ENCODE measurements around the gene TPO.

The TPO gene

DNA sequence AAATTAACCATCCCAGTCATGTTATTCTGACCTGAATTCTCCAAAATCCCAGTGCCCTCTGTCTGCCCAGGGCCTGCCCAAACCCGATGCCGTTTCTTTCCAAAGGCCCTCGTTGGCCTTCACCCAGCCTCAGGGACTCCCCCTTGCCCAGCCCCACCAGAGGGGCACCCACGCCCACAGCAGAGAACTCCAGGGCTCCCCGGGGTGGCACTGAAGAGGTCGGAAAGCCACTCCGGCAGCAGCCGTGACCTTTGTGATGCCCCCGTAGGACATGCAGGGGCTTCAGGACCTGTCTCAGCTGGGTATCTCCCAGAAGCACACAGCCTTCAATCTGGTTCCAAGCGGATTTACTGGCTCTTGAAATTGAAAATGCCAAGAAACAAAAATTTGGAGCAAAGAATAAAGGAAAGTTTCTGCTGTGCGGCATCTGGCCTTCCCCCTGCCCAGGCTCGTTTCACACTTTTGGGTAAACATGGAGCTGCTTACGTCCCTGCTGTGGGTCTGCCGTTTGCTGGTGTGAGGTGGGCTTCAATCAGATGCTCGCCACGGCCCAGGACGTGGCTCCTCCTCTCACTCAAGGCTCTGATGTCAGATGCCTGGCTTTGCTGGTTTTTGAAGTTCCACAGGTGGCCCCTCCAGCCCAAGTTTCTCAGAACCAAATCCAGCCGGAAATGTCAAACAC is 101.3 kb downstream of the TPO start:
- TF ChIP-seq, protein P1, sequence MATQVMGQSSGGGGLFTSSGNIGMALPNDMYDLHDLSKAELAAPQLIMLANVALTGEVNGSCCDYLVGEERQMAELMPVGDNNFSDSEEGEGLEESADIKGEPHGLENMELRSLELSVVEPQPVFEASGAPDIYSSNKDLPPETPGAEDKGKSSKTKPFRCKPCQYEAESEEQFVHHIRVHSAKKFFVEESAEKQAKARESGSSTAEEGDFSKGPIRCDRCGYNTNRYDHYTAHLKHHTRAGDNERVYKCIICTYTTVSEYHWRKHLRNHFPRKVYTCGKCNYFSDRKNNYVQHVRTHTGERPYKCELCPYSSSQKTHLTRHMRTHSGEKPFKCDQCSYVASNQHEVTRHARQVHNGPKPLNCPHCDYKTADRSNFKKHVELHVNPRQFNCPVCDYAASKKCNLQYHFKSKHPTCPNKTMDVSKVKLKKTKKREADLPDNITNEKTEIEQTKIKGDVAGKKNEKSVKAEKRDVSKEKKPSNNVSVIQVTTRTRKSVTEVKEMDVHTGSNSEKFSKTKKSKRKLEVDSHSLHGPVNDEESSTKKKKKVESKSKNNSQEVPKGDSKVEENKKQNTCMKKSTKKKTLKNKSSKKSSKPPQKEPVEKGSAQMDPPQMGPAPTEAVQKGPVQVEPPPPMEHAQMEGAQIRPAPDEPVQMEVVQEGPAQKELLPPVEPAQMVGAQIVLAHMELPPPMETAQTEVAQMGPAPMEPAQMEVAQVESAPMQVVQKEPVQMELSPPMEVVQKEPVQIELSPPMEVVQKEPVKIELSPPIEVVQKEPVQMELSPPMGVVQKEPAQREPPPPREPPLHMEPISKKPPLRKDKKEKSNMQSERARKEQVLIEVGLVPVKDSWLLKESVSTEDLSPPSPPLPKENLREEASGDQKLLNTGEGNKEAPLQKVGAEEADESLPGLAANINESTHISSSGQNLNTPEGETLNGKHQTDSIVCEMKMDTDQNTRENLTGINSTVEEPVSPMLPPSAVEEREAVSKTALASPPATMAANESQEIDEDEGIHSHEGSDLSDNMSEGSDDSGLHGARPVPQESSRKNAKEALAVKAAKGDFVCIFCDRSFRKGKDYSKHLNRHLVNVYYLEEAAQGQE (IDR thresholded peaks at IDR 0.05; ENCODE audit: insufficient read depth in 1 of 2, low read depth in 2 of 2, low read length in 2 of 2), result no peak
- TF ChIP-seq SIN3A (IDR thresholded peaks at IDR 0.05; ENCODE audit: borderline replicate concordance, insufficient read depth, low read length) (no peak), FOXP2 (optimal IDR thresholded peaks at IDR 0.05; ENCODE audit: borderline replicate concordance, extremely low read depth, extremely low read length, insufficient read depth) (no peak), TAF1 (IDR thresholded peaks at IDR 0.05; ENCODE audit: borderline replicate concordance, insufficient read depth, low read length) (no peak), POLR2AphosphoS5 (IDR thresholded peaks at IDR 0.05; ENCODE audit: low read depth, low read length) (no peak)

DNA sequence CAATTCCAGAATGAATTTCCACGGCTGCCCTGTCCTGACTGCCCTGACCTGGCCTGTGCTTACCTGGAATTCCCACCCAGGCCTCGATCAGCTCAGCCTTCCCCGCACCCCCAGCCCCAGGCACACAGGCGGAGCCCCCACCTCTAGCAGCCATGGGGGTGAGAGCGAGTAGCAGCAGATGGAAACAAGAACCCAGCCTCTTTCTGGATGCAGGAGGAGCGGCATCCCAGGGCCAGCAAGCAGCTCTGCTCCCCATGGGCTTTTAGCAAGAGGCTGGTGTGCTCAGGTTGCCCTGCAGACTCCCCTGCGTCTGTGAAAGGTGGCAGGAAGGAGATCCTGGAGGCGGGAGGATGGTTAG is 101.8 kb downstream of the TPO start:
- TF ChIP-seq POLR2AphosphoS5 (IDR thresholded peaks at IDR 0.05; ENCODE audit: low read depth, low read length), result no peak
- no peak for TF ChIP-seq SIN3A (IDR thresholded peaks at IDR 0.05; ENCODE audit: borderline replicate concordance, insufficient read depth, low read length)
- TF ChIP-seq FOXP2 (optimal IDR thresholded peaks at IDR 0.05; ENCODE audit: borderline replicate concordance, extremely low read depth, extremely low read length, insufficient read depth), result no peak
- TF ChIP-seq TAF1 (IDR thresholded peaks at IDR 0.05; ENCODE audit: borderline replicate concordance, insufficient read depth, low read length), result no peak
- TF ChIP-seq, protein P1 (IDR thresholded peaks at IDR 0.05; ENCODE audit: insufficient read depth in 1 of 2, low read depth in 2 of 2, low read length in 2 of 2), result no peak

DNA sequence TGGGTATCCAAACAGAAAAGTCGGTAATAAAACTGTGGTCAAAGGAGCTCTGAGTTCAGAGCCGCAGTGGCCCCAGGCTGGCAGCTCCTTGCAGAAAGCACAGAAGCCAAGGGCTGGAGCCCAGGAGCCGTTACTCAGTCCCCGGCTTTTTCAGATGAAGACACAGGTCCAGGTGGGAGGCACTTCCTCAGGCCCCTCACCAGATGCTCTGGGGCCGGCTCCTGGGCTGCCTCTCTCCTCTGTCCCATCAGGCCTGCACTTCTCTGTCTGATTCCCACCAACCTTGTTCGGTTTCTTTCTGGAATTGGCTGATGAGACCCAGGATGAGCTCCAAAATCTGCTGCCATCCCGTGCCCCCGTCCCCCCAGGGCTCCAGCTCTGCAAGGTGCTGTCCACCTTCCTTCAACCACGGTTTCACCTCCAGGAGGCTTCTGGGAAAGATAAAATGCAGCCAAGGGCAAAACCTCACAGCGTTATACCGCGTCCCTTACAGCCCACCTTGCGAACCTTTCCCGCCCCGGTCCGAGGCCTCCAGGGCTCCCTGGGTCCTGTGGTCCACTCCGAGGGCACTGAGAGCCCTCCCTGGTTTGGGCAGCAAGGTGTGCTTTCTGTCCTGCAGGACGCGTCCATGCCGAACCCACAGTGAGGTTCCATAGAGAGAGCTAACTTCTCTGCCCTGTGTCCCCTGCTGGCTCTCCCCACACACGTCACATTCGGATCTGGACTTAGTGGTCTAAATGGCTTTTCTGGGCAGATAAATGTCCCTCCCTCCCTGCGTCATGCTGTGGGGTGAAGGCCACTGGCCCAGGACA is 102.9 kb downstream of the TPO start:
- TF ChIP-seq, protein P1 (IDR thresholded peaks at IDR 0.05; ENCODE audit: insufficient read depth in 1 of 2, low read depth in 2 of 2, low read length in 2 of 2), result no peak
- TF ChIP-seq SIN3A (IDR thresholded peaks at IDR 0.05; ENCODE audit: borderline replicate concordance, insufficient read depth, low read length) (no peak), TAF1 (IDR thresholded peaks at IDR 0.05; ENCODE audit: borderline replicate concordance, insufficient read depth, low read length) (no peak), POLR2AphosphoS5 (IDR thresholded peaks at IDR 0.05; ENCODE audit: low read depth, low read length) (no peak), FOXP2 (optimal IDR thresholded peaks at IDR 0.05; ENCODE audit: borderline replicate concordance, extremely low read depth, extremely low read length, insufficient read depth) (no peak)

DNA sequence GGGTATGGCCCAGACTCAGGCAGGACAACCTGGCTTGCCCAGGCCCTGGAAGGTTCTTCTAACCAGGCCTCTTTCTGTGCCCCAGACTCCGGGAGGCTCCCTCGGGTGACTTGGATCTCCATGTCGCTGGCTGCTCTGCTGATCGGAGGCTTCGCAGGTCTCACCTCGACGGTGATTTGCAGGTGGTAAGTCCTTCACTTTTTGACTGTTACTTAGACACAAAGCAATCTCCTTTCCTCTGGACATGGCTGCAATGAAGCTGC is 103.5 kb downstream of the TPO start:
- TF ChIP-seq POLR2AphosphoS5 (IDR thresholded peaks at IDR 0.05; ENCODE audit: low read depth, low read length), result no peak
- TF ChIP-seq FOXP2 (optimal IDR thresholded peaks at IDR 0.05; ENCODE audit: borderline replicate concordance, extremely low read depth, extremely low read length, insufficient read depth), result no peak
- TF ChIP-seq TAF1 (IDR thresholded peaks at IDR 0.05; ENCODE audit: borderline replicate concordance, insufficient read depth, low read length), result no peak
- TF ChIP-seq, protein P1 (IDR thresholded peaks at IDR 0.05; ENCODE audit: insufficient read depth in 1 of 2, low read depth in 2 of 2, low read length in 2 of 2), result no peak
- no peak for TF ChIP-seq SIN3A (IDR thresholded peaks at IDR 0.05; ENCODE audit: borderline replicate concordance, insufficient read depth, low read length)

Measured in PFSK-1 (cell line).